Measurements from ENCODE around the gene TOMM40.

TOMM40 gene

GRCh38 chr19:44848812-44849447 lies 42.1 kb upstream of the TOMM40 start:
- H3K9me2 ChIP-seq (replicated peaks; ENCODE audit: low read depth, low read length) = no peaks in the 10 kb centered on the region
- H4K20me1 ChIP-seq (ENCODE audit: insufficient read depth, low read length, poor library complexity, severe bottlenecking) = peaks cover 5% of the 10 kb centered on the region
- H3K79me2 ChIP-seq (ENCODE audit: insufficient read depth, low read length) = no peaks in the 10 kb centered on the region
- peak overlapping the region; percentile 40 for H3K4me2 ChIP-seq (ENCODE audit: low read depth, low read length, poor library complexity, severe bottlenecking)
- H2AFZ ChIP-seq (ENCODE audit: low read length) = no peak overlapping the region
- no peaks in the 10 kb centered on the region for H3K9me3 ChIP-seq (ENCODE audit: insufficient read depth, low read depth, low read length)
- no peaks in the 10 kb centered on the region for H3K27me3 ChIP-seq (ENCODE audit: insufficient read depth, low read length, poor library complexity, severe bottlenecking)
- no peaks in the 10 kb centered on the region for H3F3A ChIP-seq (ENCODE audit: low read depth)
- H3K9ac ChIP-seq (ENCODE audit: low read depth, low read length, poor library complexity, severe bottlenecking) = no peak overlapping the region
- no peak for TF ChIP-seq EZH2phosphoT487 (IDR thresholded peaks at IDR 0.05; ENCODE audit: borderline replicate concordance)
- no peak for TF ChIP-seq CTCF (conservative IDR thresholded peaks at IDR 0.05; ENCODE audit: low read length)
- H3K36me3 ChIP-seq (ENCODE audit: insufficient read depth, low read length) = no peaks in the 10 kb centered on the region
- no peak overlapping the region for H3K4me3 ChIP-seq (ENCODE audit: low read length, poor library complexity, severe bottlenecking)
- H3K4me1 ChIP-seq (ENCODE audit: insufficient read depth, low read length, poor library complexity, severe bottlenecking) = peaks cover 46% of the 10 kb centered on the region

DNA sequence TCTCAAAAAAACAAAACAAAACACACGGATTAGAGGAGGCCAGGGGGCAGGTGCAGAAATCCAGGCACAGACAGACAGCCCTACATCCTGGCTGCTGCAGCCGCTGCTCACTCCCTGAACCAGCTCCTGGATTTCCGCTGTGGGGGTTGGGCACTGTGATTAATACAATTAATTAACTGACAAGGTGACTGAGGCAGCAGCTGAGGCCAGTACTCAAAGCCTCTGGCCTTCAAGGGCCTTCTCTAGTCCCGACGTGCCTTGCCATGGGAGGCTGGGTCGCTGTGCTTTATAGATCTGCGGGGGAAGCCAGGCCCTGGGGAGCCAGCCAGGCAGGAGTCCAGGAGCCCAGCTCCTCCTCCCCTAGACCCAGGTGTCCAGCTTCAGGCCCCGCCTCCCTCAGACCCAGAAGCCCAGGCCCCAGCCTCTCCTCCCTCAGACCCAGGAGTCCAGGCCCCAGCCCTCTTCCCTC lies 40.4 kb upstream of the TOMM40 start:
- H3K9me2 ChIP-seq (replicated peaks; ENCODE audit: low read depth, low read length) = no peaks in the 10 kb centered on the region
- TF ChIP-seq EZH2phosphoT487 (IDR thresholded peaks at IDR 0.05; ENCODE audit: borderline replicate concordance) (no peak), CTCF (conservative IDR thresholded peaks at IDR 0.05; ENCODE audit: low read length) (no peak)
- H4K20me1 ChIP-seq (ENCODE audit: insufficient read depth, low read length, poor library complexity, severe bottlenecking) = peaks cover 5% of the 10 kb centered on the region
- peak overlapping the region; percentile 32 for H3K4me2 ChIP-seq (ENCODE audit: low read depth, low read length, poor library complexity, severe bottlenecking)
- no peaks in the 10 kb centered on the region for H3K36me3 ChIP-seq (ENCODE audit: insufficient read depth, low read length)
- peaks cover 33% of the 10 kb centered on the region for H3K4me1 ChIP-seq (ENCODE audit: insufficient read depth, low read length, poor library complexity, severe bottlenecking)
- no peaks in the 10 kb centered on the region for H3K79me2 ChIP-seq (ENCODE audit: insufficient read depth, low read length)
- no peaks in the 10 kb centered on the region for H3K27me3 ChIP-seq (ENCODE audit: insufficient read depth, low read length, poor library complexity, severe bottlenecking)
- no peak overlapping the region for H3K4me3 ChIP-seq (ENCODE audit: low read length, poor library complexity, severe bottlenecking)
- peak overlapping the region; percentile 33 for H3K9ac ChIP-seq (ENCODE audit: low read depth, low read length, poor library complexity, severe bottlenecking)
- H3F3A ChIP-seq (ENCODE audit: low read depth) = no peaks in the 10 kb centered on the region
- H3K9me3 ChIP-seq (ENCODE audit: insufficient read depth, low read depth, low read length) = no peaks in the 10 kb centered on the region
- H2AFZ ChIP-seq (ENCODE audit: low read length) = no peak overlapping the region

DNA sequence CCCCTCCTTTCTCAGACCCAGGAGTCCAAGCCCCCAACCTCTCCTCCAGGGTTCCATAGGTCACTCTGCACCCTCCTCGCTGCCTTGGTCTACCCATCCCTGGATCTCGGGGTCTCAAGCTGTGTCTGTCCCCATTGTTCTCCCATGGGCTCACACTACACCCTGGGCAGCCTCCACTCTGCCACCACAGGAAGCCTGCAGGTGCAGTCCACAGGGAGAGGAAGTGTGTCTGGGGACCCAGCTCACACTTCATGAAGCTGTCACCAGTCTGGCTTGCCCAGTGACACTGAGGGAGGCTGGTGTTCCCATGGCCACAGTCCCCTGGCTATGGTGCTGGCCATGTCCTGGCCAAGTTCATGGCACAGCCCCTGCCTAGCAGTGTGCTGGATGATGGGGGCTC lies 39.6 kb upstream of the TOMM40 start:
- no peak for TF ChIP-seq EZH2phosphoT487 (IDR thresholded peaks at IDR 0.05; ENCODE audit: borderline replicate concordance)
- peak overlapping the region; percentile 17 for H3K4me3 ChIP-seq (ENCODE audit: low read length, poor library complexity, severe bottlenecking)
- H4K20me1 ChIP-seq (ENCODE audit: insufficient read depth, low read length, poor library complexity, severe bottlenecking) = peaks cover 5% of the 10 kb centered on the region
- H3K4me2 ChIP-seq (ENCODE audit: low read depth, low read length, poor library complexity, severe bottlenecking) = peak overlapping the region; percentile 32
- H3K9me3 ChIP-seq (ENCODE audit: insufficient read depth, low read depth, low read length) = no peaks in the 10 kb centered on the region
- no peaks in the 10 kb centered on the region for H3K79me2 ChIP-seq (ENCODE audit: insufficient read depth, low read length)
- no peaks in the 10 kb centered on the region for H3F3A ChIP-seq (ENCODE audit: low read depth)
- peak overlapping the region; percentile 33 for H3K9ac ChIP-seq (ENCODE audit: low read depth, low read length, poor library complexity, severe bottlenecking)
- no peaks in the 10 kb centered on the region for H3K9me2 ChIP-seq (replicated peaks; ENCODE audit: low read depth, low read length)
- no peaks in the 10 kb centered on the region for H3K27me3 ChIP-seq (ENCODE audit: insufficient read depth, low read length, poor library complexity, severe bottlenecking)
- H3K36me3 ChIP-seq (ENCODE audit: insufficient read depth, low read length) = no peaks in the 10 kb centered on the region
- peaks cover 33% of the 10 kb centered on the region for H3K4me1 ChIP-seq (ENCODE audit: insufficient read depth, low read length, poor library complexity, severe bottlenecking)
- H2AFZ ChIP-seq (ENCODE audit: low read length) = no peak overlapping the region

- Histone ChIP-seq H2AFZ (ENCODE audit: low read length) (no peak overlapping the region), H3K9ac (ENCODE audit: low read depth, low read length, poor library complexity, severe bottlenecking) (no peak overlapping the region), H4K20me1 (ENCODE audit: insufficient read depth, low read length, poor library complexity, severe bottlenecking) (no peaks in the 10 kb centered on the region), H3K36me3 (ENCODE audit: insufficient read depth, low read length) (no peaks in the 10 kb centered on the region), H3K79me2 (ENCODE audit: insufficient read depth, low read length) (no peaks in the 10 kb centered on the region), H3F3A (ENCODE audit: low read depth) (no peaks in the 10 kb centered on the region), H3K4me1 (ENCODE audit: insufficient read depth, low read length, poor library complexity, severe bottlenecking) (peaks cover 13% of the 10 kb centered on the region), H3K9me3 (ENCODE audit: insufficient read depth, low read depth, low read length) (no peaks in the 10 kb centered on the region), H3K9me2 (replicated peaks; ENCODE audit: low read depth, low read length) (no peaks in the 10 kb centered on the region), H3K4me3 (ENCODE audit: low read length, poor library complexity, severe bottlenecking) (no peak overlapping the region), H3K4me2 (ENCODE audit: low read depth, low read length, poor library complexity, severe bottlenecking) (no peak overlapping the region), H3K27me3 (ENCODE audit: insufficient read depth, low read length, poor library complexity, severe bottlenecking) (no peaks in the 10 kb centered on the region)
- TF ChIP-seq CTCF (conservative IDR thresholded peaks at IDR 0.05; ENCODE audit: low read length) (no peak), EZH2phosphoT487 (IDR thresholded peaks at IDR 0.05; ENCODE audit: borderline replicate concordance) (no peak)
These were observed 35.4 kb upstream of the TOMM40 start for GRCh38 chr19:44855606-44856005.

All from Loucy (cell line).